BLaER1 treated with 17β-estradiol and CSF1 and Interleukin-3, amounts not matched to agents 10 nM and 100 nM (cell line): ENCODE measurements around the gene BTBD17.
A peak's percentile ranks its signal among the peaks of the same experiment; 100 is the strongest.

ENCODE experiments used
- H3K27ac ChIP-seq, 11 experiments: shearing (Covaris generic); formaldehyde crosslinking; 2 replicates each; pipeline ENCODE4 v1.8.1; 2022
- H3K27me3 ChIP-seq, 11 experiments: shearing (Covaris generic); formaldehyde crosslinking; 2 replicates each; pipeline ENCODE4 v1.8.1; 2022
- H3K36me3 ChIP-seq, 11 experiments: shearing (Covaris generic); formaldehyde crosslinking; 2 replicates each; pipeline ENCODE4 v1.8.1; 2022
- H3K4me1 ChIP-seq, 10 experiments: shearing (Covaris generic); formaldehyde crosslinking; 2 replicates each; pipeline ENCODE4 v1.8.1; 2022
- H3K4me2 ChIP-seq, 11 experiments: shearing (Covaris generic); formaldehyde crosslinking; 2 replicates each; pipeline ENCODE4 v1.8.1; 2022
- H3K4me3 ChIP-seq, 10 experiments: shearing (Covaris generic); formaldehyde crosslinking; 2 replicates each; pipeline ENCODE4 v1.8.1; 2022
- H3K9ac ChIP-seq, 11 experiments: shearing (Covaris generic); formaldehyde crosslinking; 2 replicates each; pipeline ENCODE4 v1.8.1; 2022
- H3K9me3 ChIP-seq, 11 experiments: shearing (Covaris generic); formaldehyde crosslinking; replicated peaks in 1 of 11; 2 replicates each; pipeline ENCODE4 v1.8.1; 2022
- H4K20me1 ChIP-seq, 11 experiments: shearing (Covaris generic); formaldehyde crosslinking; 2 replicates each; pipeline ENCODE4 v1.8.1; 2022
- Cebpa-rat ChIP-seq, 11 experiments: shearing (Covaris generic); IDR thresholded peaks; 2 replicates each; pipeline ENCODE4 v1.8.1; 2022

Gene BTBD17

DNA sequence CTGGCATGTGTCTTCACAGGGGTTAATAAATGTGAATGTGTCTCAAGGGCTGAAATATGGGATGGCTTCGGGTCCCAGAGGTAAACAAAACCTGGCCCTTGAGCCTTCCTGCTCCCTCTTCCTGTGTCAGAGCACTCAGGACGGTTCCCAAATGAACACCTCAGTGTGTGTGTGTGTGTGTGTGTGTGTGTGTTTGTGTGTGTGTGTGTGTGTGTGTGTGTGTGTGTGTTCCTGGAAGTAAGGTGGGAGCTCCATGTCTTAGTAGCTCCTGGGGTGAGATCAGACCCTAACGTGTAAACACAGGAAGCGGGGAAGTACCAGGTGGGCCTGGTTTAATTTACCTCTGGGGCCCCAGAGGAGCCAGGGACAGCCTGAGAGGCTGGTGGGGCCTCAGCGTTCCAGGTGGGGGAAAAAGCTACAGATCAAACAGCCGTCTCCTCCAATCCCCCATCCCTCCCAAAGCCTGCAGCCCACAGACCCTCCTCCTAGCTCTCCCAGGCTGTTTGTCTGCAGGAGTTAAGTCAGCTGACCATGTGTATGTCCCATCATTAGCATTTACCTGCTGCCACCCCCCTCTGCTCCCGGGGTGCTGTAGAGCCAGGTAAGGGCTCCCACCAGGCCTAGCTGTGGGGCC lies 29.5 kb downstream of the BTBD17 start:
- no peaks in the 10 kb centered on the region for H3K36me3 ChIP-seq
- peaks cover 14 to 54% (median 46%) of the 10 kb centered on the region in 10 experiments for H3K4me1 ChIP-seq
- peak overlapping the region in 3 of 11 experiments; percentile 21 to 47 (median 29); a peak in 5 of 22 replicates for H3K27ac ChIP-seq
- H4K20me1 ChIP-seq: peaks cover 0 to 11% (median 0%) of the 10 kb centered on the region in 11 experiments; a peak in 2 of 22 replicates
- no peaks in the 10 kb centered on the region for H3K9me3 ChIP-seq
- H3K4me3 ChIP-seq: no peak overlapping the region
- H3K4me2 ChIP-seq: peak overlapping the region; percentile 61 to 89 (median 70)
- peak overlapping the region in 4 of 11 experiments; percentile 11 to 45 (median 32); a peak in 4 of 22 replicates for H3K9ac ChIP-seq
- no peak for TF ChIP-seq Cebpa-rat (IDR thresholded peaks at IDR 0.05)
- H3K27me3 ChIP-seq: peaks cover 0 to 16% (median under 1%) of the 10 kb centered on the region in 11 experiments; a peak in 6 of 22 replicates

DNA sequence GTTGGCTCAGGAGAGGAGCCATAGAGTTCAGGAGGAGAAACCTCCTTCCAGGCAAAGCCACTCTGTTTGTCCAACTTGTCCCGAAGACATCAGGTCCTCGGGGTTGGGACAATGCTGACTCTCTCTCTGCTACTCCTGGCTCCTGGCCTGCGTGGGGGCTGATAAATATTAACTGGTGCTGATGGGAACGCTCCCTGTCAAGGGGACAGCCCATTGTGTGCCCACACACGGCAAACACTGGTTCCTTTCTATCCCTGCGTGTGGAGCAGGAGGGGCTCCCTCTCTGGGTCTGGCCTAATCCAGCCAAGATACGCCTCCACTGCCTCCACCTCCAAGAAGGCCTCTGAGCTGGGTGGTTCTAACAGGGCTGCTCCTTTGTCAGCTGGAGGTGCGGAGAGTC lies 31.2 kb downstream of the BTBD17 start:
- H3K9me3 ChIP-seq: no peaks in the 10 kb centered on the region
- no peak overlapping the region for H3K27ac ChIP-seq
- H3K4me3 ChIP-seq: no peak overlapping the region
- H3K27me3 ChIP-seq: peaks cover 7 to 33% (median 17%) of the 10 kb centered on the region in 11 experiments; a peak in 19 of 22 replicates
- H3K4me2 ChIP-seq: peak overlapping the region in 7 of 11 experiments; percentile 33 to 100 (median 53); a peak in 10 of 22 replicates
- peaks cover 30 to 71% (median 63%) of the 10 kb centered on the region in 10 experiments for H3K4me1 ChIP-seq
- H3K36me3 ChIP-seq: no peaks in the 10 kb centered on the region
- no peak for TF ChIP-seq Cebpa-rat (IDR thresholded peaks at IDR 0.05)
- H3K9ac ChIP-seq: no peak overlapping the region
- peaks cover 0 to 8% (median 0%) of the 10 kb centered on the region in 11 experiments; a peak in 3 of 22 replicates for H4K20me1 ChIP-seq

DNA sequence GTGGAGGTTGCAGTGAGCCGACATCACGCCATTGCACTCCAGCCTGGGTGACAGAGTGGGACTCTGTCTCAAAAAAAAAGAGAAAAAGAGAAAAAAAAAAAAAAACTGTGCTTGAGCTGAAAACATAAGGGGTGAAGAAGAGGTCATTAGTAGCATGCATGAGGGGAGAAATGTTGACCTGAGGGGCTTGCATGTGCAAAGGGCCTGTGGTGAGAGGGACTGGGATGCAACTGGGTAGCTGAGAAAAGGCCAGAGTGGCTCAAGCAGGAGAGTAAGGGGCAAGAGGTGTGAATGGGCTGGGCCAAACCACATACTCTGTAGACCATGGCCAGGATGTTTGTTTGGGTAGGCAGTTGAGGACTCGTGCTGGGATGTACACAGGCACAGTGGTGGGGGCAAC lies 32.3 kb downstream of the BTBD17 start:
- peaks cover 7 to 42% (median 18%) of the 10 kb centered on the region in 11 experiments; a peak in 19 of 22 replicates for H3K27me3 ChIP-seq
- TF ChIP-seq Cebpa-rat (IDR thresholded peaks at IDR 0.05): no peak

DNA sequence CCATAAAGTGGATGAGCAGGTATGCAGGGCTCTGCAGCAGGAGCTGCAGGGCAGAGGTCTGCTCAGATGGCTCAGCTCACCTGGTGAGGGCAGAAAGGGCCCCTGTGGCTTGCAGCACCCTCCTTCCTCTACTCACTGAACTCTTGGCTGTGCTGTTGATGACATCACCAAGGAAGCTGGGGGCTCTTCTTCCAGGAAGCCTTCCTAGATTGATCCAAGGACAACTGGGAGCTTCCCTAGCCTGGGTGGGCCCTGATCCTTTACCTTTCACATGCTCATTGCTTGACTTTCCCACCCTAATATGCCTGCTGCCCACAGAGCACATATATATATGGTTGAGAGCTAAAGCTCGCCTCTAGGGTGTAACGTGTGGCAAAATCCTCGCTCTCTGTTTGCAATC lies 33.2 kb downstream of the BTBD17 start:
- TF ChIP-seq Cebpa-rat (IDR thresholded peaks at IDR 0.05): no peak
- Histone ChIP-seq H3K4me3 (no peak overlapping the region), H3K36me3 (no peaks in the 10 kb centered on the region), H3K27me3 (peaks cover 7 to 42% (median 18%) of the 10 kb centered on the region in 11 experiments; a peak in 19 of 22 replicates), H3K4me1 (peaks cover 37 to 86% (median 73%) of the 10 kb centered on the region in 10 experiments), H3K9me3 (no peaks in the 10 kb centered on the region), H3K27ac (no peak overlapping the region), H4K20me1 (peaks cover 0 to 7% (median 0%) of the 10 kb centered on the region in 11 experiments; a peak in 3 of 22 replicates), H3K9ac (peak overlapping the region in 3 of 11 experiments; percentile 3 to 29 (median 17); a peak in 1 of 22 replicates), H3K4me2 (peak overlapping the region in 9 of 11 experiments; percentile 90 to 100 (median 99); a peak in 18 of 22 replicates)

More for the DNA sequence above, 32.3 kb downstream of the BTBD17 start:
- no peaks in the 10 kb centered on the region for H3K36me3 ChIP-seq
- H3K9ac ChIP-seq: no peak overlapping the region
- no peaks in the 10 kb centered on the region for H3K9me3 ChIP-seq
- peaks cover 0 to 7% (median 0%) of the 10 kb centered on the region in 11 experiments; a peak in 3 of 22 replicates for H4K20me1 ChIP-seq
- peak overlapping the region; percentile 21 to 100 (median 93); a peak in 20 of 22 replicates for H3K4me2 ChIP-seq
- H3K4me1 ChIP-seq: peaks cover 37 to 82% (median 73%) of the 10 kb centered on the region in 10 experiments
- H3K27ac ChIP-seq: no peak overlapping the region
- no peak overlapping the region for H3K4me3 ChIP-seq

DNA sequence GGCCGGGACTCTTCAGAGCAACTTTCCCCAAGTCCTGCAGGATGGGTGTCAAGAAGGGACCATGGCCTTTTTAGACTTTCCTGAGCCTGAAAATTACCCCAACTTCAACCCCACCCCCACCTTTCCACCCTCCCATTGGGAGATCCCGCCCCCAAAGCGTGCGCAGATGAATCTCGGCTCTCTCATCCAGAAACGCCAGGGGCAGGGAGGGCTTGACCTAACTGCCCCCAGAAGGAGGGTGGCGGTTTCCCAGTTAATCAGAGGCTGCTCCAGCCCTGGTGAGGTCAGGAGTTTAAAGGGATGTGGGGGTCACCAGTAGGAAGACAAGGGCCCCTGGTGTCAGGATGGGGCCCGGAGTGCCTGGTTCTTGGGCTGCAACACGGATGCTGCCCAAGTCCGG lies 35.2 kb downstream of the BTBD17 start:
- Histone ChIP-seq H3K4me2 (peak overlapping the region; percentile 90 to 100 (median 99)), H3K4me1 (peaks cover 28 to 69% (median 58%) of the 10 kb centered on the region in 10 experiments), H3K9ac (peak overlapping the region; percentile 35 to 65 (median 60); a peak in 18 of 22 replicates), H4K20me1 (peaks cover 0 to 7% (median 0%) of the 10 kb centered on the region in 11 experiments; a peak in 3 of 22 replicates), H3K27ac (0 out of 22 replicates have a peak overlapping the region, but pooled peaks of 3 of the 11 experiments have one; percentile 13 to 66 (median 33)), H3K27me3 (peaks cover 7 to 42% (median 18%) of the 10 kb centered on the region in 11 experiments; a peak in 19 of 22 replicates), H3K4me3 (peak overlapping the region; percentile 48 to 68 (median 55)), H3K36me3 (no peaks in the 10 kb centered on the region), H3K9me3 (no peaks in the 10 kb centered on the region)
- TF ChIP-seq Cebpa-rat (IDR thresholded peaks at IDR 0.05): no peak

DNA sequence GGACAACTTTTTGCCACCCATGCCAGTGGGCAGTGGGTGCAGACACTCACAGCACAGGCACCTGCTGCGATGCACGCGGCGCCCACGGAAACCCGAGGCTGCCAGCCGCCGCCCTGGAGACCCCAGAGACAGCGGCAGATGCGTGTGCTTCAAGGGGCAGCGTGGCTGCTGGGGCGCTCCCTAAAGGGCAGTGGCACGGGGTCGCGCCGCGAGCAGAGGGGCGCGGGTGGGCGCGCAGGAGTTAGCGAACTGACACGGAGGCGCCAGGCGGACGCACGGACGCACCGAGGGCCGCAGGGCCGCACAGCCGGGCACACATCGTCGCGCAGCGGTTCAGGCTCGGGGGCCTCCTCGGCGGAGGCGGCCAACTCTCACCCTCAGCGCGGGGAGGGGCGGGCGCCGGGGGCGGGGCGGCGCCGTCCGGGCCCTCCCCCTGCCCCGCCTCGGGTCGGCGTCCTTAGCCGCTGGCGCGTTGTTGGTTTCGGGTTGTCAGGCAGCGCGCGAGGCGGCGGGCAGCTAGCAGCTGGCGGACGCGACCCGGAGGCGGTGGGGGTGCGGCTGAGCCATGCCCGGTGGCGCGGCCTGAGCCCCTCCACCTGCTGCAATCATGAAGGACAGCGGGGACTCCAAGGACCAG lies 35.8 kb downstream of the BTBD17 start, which contains the start of gene KIF19:
KIF19 (plus strand) TSS at position 484 of the 637 bp plus-strand sequence; CDS start at position 608, 124 bp downstream.
- no peak for TF ChIP-seq Cebpa-rat (IDR thresholded peaks at IDR 0.05)
- peak within 1 kb of the TSS; percentile 35 to 65 (median 60); a peak in 19 of 22 replicates for H3K9ac ChIP-seq
- H3K9me3 ChIP-seq: no peaks in the 10 kb centered on the region
- H3K4me2 ChIP-seq: peak within 1 kb of the TSS; percentile 90 to 100 (median 99)
- peak within 1 kb of the TSS; percentile 48 to 68 (median 55) for H3K4me3 ChIP-seq
- H3K36me3 ChIP-seq: no peaks in the 10 kb centered on the region
- H3K27me3 ChIP-seq: peaks cover 7 to 42% (median 18%) of the 10 kb centered on the region in 11 experiments; a peak in 19 of 22 replicates
- peaks cover 28 to 69% (median 58%) of the 10 kb centered on the region in 10 experiments for H3K4me1 ChIP-seq
- peaks cover 0 to 7% (median 0%) of the 10 kb centered on the region in 11 experiments; a peak in 3 of 22 replicates for H4K20me1 ChIP-seq
- peak within 1 kb of the TSS in 7 of 11 experiments; percentile 16 to 66 (median 50); a peak in 12 of 22 replicates for H3K27ac ChIP-seq

DNA sequence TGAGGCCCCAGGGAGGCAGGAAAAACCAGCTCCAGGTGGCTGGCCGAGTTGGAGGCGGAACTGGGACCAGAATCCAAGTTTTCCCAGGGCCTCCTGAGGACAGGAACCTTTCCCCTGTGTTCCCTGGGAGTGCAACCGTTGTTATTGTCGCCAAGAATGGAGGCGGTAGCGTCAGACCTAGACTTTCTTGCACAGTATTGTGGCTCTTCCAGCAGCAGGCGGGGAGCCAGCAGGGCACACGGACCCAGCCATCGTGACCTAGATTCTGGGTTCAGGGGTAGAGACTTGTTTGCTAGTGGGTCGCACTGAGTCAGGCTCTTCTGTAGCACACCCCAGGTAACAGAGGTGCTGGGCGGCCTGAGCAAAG lies 36.3 kb downstream of the BTBD17 start:
- H3K9me3 ChIP-seq: no peaks in the 10 kb centered on the region
- H3K36me3 ChIP-seq: no peaks in the 10 kb centered on the region
- peak overlapping the region; percentile 48 to 68 (median 55); a peak in 19 of 20 replicates for H3K4me3 ChIP-seq
- H3K27me3 ChIP-seq: peaks cover 7 to 42% (median 18%) of the 10 kb centered on the region in 11 experiments; a peak in 19 of 22 replicates
- no peak for TF ChIP-seq Cebpa-rat (IDR thresholded peaks at IDR 0.05)
- H3K4me1 ChIP-seq: peaks cover 28 to 65% (median 56%) of the 10 kb centered on the region in 10 experiments
- H3K27ac ChIP-seq: peak overlapping the region in 7 of 11 experiments; percentile 16 to 66 (median 50); a peak in 12 of 22 replicates
- peak overlapping the region; percentile 35 to 65 (median 60); a peak in 17 of 22 replicates for H3K9ac ChIP-seq
- peak overlapping the region; percentile 90 to 100 (median 99) for H3K4me2 ChIP-seq
- peaks cover 0 to 7% (median 0%) of the 10 kb centered on the region in 11 experiments; a peak in 3 of 22 replicates for H4K20me1 ChIP-seq

DNA sequence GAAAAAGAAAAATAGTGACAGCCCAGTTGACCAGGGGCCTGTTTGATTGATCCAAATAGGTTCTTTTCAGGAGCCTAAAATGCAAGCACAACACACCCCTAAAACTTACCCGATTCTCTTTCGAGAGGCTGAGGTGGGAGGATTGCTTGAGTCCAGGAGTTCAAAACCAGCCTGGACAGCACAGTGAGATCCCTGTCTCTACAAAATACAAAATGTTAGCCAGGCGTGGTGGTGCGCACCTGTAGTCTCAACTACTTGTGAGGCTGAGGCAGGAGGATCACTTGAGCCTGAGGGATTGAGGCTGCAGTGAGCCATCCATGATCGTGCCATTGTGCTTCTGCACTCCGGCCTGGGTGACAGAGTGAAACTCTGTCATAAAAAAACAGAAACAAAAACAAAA lies 37.1 kb downstream of the BTBD17 start:
- Histone ChIP-seq H3K27ac (peak overlapping the region in 2 of 11 experiments; percentile 50 to 66; a peak in 3 of 22 replicates), H3K27me3 (peaks cover 7 to 42% (median 18%) of the 10 kb centered on the region in 11 experiments; a peak in 19 of 22 replicates), H3K9me3 (no peaks in the 10 kb centered on the region), H3K4me2 (peak overlapping the region; percentile 90 to 100 (median 99); a peak in 20 of 22 replicates), H3K4me1 (peaks cover 28 to 61% (median 51%) of the 10 kb centered on the region in 10 experiments), H4K20me1 (peaks cover 0 to 7% (median 0%) of the 10 kb centered on the region in 11 experiments; a peak in 2 of 22 replicates), H3K4me3 (no peak overlapping the region), H3K9ac (peak overlapping the region in 4 of 11 experiments; percentile 15 to 64 (median 44); a peak in 1 of 22 replicates), H3K36me3 (no peaks in the 10 kb centered on the region)
- no peak for TF ChIP-seq Cebpa-rat (IDR thresholded peaks at IDR 0.05)
